GM18508 (cell line): ENCODE results near the gene CDH4.

Source experiments
- ATAC-seq: cut with Tn5 transposase; IDR thresholded peaks from one replicate; pipeline ENCODE4 v1.9.1; 2021; ENCODE audit warnings: moderate number of reproducible peaks; ENCODE audit not compliant: insufficient read depth, unreplicated experiment

CDH4 gene

DNA sequence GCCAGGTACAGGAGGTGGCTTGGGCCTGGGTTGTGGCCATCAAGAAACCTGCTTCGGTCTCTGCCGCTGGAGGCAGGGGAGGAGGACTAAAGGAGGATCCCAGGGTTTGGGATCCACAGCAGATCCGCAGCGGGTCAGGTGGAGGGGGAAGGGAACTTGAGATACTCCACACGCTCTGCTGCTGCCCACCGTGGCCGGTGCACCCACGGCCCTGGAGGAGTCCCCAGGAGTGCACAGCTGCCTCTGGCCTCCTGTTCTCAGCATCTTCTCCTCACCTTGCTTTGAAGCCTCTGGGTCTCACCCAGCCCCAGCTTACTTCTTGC, 286.8 kb downstream of the CDH4 start:
- no peak for ATAC-seq

DNA sequence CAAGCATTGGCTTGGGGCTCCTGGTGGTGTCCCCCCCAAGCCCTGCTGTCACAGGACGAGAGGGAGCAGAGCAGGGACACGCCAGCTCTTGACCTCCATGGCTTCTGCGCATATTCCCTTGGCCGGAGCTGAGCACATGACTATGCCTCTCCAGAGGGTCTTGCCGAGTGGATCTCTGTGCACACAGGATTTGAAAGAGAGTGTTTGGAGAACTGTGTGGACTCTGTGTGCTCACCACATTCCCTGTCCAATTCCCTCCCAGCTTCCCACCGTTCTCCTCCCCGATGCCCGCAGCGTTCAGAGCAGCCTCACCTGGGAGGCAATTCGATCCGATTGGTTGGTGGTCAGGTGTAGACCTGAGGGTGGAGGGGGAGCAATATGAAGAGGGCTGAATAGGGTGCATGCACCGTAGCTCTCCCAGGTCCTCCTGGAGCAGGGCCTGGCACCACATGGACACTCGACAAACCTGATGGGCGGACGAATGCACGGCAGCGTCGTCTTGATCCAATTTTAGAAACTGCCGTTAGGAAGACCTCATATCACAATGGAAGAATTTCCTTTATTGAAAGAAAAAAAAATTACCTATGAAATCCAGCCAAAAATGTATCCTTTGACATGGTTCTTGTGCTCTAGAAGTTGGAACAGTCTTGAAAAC, 287.8 kb downstream of the CDH4 start:
- ATAC-seq = no peak

DNA sequence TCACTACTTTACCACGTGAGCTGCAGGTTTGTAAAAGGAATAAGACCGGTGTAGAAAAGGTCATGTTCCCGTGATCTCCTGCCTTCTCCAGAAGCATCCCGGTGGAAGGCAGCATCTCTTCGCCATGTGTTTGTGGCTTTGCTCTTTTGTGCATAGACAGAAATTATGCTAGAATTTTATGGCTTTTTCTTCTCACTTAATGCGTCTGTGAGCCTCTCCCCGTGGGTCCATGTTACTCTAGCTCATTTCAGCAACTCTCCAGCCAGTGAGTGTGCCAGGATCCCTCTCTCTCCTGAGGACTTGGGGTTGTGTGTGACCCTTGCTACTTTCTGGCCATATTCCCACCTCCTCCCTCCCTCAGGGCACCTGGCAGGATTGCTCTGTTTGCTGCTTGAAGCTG, 289.5 kb downstream of the CDH4 start:
- ATAC-seq = no peak

DNA sequence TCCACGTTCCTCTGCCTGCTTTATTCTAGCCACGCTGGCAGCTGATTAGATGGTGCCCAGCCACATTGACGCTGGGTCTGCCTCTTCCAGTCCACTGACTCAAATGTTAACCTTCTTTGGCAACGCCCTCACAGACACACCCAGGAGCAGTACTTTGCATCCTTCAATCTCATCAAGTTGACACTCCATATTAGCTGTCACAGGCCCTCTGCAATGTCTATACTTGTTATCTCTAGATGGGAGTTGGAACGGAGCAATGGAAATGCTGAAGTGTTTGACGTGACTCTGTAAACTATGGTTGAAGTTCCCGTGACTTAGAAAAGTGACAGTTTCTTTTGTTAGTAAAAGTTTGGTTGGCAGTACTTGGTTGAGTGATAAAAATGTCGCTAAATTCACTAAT, 291.0 kb downstream of the CDH4 start:
- ATAC-seq = no peak

DNA sequence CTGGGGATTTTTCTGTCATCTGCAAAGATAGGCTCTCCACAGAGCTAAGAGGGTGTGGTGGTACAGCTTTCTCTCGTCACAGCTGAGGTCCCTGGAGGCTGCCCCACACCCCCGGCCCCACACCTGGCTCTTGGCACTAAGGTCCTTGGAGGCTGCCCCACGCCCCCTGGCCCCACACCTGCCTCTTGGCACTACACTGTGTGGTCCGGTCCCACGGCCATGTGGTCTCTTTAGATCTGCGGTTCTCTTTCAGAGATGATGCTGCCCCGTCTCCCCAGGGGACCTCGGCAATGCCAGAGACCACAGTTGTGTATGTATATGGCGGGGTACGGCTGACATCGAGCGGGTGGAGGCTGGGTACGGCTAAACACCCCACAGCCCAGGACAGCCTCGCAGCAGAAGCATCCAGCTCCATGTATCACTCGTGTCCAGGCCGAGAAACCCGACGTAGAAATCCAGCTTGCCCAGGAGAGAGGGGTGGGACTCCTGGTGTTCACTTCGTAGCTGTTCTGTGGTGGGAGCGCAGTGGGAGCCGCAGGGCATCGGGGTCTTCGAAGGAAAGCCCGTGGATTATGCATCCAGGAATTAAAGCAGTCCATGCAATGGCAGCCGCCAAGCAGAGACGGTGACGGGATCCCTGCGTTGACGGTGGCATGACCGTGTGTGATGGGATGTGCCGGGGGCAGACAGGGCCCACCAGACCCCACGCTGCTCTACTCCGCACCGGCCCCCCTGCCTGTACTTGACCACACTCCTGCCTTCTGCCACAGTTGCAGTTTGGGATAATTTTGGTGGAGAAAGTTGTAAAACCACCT, 292.1 kb downstream of the CDH4 start:
- no peak for ATAC-seq

DNA sequence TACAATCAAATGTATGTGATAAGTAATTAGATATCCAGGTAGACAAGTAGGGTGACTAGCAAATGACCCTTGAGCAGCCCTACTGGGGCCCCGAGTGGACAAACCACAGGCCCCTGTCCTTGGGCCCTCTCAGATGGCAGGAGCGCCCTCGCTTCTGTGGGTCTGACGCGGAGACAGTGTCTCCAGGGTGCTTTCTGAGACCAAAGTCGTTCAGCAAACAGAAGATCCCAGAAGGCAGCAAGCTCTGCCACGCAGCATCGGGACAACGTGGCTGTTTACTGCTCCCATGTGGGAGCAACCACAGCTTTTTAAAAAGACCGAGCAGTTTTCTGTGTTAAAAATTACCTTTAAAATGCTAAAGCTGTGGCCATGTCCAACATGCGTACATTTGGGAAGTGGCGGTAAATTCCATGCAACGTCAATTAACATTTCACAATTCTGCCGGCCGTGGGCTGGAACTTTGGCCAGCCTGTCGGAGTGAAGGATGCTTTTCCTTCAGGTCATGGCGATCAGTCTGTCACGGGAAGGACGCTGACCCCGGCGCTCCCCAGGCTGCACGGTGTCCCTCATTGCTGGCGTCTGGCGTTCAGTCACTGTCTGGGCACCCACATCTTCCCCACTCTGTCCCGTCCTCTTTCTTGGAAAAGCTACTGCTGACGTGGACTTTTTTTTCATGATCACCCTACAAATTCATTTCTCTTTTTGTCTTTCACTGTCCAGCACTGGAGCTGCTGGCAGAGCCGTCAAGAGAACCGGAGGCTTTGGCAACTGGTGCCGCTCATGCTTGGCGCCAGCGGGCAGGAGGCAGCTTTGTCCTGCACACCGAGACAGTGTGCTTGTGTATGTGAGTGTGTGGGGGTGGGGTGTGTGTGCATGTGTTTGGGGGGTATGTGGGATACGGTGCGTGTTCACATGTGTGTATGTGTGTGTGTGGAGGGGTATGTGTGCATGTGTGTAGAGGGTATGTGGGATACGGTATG, 293.1 kb downstream of the CDH4 start:
- ATAC-seq = no peak

DNA sequence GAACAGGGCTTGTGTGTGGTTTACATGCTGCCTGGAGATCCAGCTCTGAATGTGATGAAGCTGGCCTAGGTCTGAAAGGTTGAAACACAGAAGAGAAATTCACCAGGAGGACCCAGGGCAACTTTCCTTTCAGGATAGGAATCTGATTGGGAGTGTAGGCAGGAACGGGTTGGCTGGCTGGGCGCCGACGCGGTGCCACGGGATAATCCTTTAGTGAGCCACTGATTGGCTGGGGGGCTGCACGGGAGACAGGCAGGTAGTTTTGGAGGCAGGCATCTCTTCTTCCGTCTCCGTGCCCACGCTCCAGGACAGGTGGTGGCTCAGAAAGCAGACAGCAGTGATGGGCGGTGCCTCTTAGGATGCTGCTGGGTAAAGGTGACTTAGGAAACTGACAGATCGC, 294.6 kb downstream of the CDH4 start:
- no peak for ATAC-seq

DNA sequence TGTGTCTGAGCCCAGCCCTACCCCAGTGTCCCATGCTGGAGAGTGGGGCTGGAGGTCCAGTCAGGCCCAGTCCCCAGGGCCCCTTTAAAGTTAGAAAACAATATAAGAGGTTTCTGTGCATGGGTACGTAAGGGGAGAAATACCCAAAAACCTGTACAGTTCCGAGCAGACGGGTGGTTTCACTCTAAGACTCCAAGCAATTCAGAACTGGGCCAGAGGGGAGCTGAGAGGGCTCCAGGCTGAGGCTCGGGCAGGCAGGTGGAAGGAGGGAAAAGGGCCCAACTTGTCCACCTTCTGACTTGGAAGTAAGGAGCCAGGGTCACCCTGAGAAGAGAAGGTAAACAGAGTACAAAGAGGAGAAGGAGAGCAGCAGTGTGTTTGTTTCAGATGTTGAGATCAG, 296.0 kb downstream of the CDH4 start:
- no peak for ATAC-seq

DNA sequence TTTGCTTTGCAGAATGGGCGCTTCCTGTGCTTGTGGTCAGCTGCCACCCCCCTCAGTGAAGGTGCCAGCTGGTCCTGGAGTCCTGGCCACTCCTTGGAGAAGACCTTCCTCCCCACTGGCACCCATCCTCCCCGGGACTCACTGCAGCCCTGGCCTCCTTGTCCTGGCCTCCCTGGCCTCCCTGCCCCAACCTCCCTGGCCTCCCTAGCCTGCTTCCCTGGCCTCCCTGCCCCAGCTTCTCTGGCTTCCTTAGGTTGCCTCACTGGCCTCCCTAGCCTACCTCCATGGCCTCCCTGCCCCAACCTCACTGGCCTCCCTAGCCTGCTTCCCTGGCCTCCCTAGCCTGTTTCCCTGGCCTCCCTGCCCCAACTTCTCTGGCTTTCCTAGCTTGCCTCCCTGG, 297.8 kb downstream of the CDH4 start:
- no peak for ATAC-seq

DNA sequence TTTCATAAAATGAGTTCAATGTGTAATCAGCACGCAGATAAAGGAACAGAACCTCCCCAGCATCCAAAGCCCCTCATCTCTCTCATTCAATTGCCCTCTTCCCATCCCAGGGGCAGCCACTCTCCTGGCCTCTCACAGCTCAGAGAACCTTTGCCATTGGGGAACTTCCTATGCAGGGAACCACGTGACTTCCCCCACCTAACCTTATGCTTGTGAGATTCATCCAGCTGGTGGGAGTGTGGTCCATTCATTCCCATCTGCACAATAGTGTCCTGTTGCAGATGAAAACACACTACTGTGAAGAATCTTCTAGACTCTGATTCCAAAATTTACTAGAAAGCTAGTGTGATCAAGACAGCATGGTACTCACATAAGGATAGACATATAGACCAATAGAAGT, 299.3 kb downstream of the CDH4 start:
- no peak for ATAC-seq

DNA sequence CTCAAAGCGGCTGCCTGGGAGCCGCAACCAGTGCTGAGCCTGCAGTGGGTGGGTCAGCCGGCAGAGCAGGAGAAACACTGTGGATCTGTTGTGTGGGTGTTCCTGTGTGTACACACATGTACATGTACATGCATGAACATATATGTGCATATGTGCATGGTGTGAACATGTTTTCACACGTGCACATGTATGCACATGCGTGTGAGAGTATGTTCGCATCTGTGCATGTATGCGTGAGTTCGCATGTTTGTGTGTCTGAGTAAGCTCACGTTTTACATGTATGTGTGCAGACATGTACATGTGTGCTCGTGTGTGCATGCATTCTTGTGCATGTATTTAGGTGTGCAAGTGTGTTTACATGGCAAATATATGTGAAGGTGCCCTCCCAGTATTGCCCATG, 302.6 kb downstream of the CDH4 start:
- ATAC-seq = no peak

DNA sequence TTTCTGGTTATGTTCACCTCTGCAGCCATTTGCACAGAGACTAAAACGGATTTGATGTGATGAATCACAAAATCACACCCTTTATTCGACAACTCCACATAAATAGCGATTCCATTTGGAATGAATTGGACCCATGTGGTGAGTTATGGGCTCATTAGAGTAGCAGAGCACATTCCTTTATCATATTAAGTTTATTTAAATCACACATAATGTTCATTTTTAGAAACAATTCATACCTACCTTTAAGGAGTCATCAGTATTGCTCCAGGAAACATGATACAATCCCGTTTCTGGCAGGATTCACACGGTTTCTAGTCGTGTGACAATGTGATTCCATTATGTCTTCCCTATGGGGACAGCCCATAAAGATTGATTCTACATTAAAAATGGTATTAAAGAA, 303.5 kb downstream of the CDH4 start:
- no peak for ATAC-seq

DNA sequence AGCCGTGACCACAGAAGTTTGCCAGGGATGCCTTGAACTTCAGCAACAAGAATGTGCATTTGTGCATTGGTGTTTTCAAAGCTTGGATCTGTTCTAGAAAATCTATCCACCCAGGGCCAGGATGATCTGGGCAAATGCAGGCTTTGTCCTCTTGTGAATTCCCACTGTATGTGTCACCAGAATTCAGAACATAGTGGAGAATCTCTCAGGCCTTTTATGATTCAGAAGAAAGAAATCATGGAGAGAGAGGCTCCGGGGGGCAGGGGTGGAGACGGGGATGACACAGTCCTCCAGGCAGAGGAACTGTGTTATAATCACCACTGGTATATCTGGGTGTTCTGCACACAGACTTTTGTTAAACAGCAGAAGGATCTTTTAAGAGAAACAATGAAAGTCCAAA, 304.1 kb downstream of the CDH4 start:
- no peak for ATAC-seq

DNA sequence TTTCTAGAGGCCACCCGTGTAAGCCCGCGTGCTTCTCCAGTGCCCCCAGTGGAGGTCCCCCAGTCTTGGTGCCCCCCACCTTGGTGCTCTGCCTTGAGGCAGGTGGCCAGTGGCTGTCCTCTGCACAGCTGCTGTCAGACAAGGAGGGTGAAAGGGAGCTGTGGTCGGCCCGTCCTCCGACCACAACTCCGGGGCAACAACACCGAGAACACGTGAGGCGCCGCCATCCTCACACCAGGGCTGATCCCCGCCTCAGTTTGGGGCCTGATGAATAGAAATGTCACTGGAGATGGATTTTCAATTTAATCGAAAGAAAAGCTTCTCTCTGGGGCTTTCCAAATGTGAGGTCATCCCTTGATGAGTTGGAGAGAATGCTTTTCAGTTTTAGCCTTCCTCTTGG, 304.6 kb downstream of the CDH4 start:
- no peak for ATAC-seq

DNA sequence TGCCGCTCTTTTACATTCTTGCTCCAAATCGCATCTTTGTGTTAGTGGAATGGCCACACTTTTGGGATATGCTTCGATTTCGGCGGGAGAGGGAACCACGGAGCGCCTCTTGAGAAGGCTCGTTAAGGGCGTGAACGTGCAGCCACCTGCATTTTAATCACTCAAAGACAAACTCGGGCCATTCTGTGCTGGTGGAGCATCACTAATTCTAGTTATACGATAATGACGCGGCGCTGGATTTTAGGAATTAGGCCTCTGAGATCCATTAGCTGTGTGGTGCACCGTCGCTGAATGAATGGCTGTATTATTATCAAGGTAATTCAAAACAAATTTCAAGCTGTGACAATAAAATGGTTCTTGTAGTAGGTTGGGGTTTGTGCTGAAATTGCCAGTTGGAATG, 305.6 kb downstream of the CDH4 start:
- ATAC-seq = no peak

DNA sequence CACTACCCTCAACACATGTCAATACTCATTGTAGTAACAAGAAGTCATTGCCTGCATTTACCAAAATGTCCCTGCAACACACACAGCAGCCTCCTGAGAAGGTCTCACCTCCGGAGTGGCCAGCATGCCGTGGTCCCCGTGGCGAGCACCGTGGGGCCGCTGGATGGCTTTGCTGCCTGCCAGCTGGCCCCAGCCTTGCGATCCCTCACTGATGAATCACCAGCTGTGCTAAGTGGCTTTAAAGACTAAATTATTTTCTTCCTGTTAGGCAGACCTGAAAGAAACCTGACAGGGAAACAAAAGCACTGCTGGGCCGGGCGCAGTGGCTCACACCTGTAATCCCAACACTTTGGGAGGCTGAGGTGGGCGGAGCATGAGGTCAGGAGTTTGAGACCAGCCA, 306.7 kb downstream of the CDH4 start:
- ATAC-seq = no peak

DNA sequence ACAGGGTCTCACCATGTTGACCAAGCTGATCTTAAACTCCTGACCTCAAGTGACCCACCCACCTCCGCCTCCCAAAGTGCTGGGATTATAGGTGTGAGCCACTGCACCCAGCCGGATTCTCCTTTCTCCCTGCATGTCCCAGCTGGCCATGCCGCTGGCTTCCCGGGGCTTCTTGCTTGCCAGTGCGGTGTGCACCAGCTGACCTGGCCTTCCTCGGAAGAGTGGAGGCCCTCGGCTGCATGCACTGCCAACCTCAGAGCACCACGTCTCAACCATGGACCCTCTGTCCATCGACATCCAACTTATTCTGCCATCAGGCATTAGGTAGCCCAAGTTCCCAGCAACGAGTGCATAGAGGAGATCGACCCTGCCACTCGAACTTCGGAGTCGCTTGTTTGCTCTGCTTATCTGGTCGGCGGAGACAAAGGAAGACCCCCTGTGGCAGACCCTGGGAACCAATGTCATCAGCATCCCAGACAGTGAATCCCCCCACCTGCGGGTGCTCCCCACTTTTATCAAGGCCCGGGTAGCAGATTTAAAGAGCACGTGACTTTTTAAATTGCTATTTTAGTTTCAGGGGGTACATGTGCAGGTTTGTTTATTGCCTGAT, 307.8 kb downstream of the CDH4 start:
- no peak for ATAC-seq

DNA sequence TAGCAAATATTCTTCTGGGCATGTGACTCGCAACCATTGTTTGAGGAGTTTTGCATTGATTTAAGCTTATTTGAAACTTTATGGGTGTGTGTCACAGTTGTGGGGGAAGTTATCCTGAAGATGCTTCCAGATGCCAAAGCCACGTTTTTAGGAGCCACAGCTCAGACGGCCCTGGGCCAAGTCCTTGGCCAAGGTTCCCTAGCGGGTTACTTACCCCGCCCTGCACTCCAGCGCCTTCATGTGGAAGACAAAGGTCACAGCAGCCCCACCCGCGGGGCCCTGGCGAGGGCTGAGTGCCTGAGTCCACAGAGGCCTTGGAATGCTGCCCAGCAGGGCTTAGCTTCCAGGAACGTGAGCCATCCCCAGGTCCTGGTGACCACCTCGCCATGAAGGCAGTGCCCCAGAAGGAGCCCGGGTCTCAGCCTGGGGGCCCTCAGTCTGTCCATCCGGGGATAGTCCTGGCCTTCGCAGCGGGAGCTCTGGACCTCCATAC, 308.3 kb downstream of the CDH4 start:
- ATAC-seq = no peak

DNA sequence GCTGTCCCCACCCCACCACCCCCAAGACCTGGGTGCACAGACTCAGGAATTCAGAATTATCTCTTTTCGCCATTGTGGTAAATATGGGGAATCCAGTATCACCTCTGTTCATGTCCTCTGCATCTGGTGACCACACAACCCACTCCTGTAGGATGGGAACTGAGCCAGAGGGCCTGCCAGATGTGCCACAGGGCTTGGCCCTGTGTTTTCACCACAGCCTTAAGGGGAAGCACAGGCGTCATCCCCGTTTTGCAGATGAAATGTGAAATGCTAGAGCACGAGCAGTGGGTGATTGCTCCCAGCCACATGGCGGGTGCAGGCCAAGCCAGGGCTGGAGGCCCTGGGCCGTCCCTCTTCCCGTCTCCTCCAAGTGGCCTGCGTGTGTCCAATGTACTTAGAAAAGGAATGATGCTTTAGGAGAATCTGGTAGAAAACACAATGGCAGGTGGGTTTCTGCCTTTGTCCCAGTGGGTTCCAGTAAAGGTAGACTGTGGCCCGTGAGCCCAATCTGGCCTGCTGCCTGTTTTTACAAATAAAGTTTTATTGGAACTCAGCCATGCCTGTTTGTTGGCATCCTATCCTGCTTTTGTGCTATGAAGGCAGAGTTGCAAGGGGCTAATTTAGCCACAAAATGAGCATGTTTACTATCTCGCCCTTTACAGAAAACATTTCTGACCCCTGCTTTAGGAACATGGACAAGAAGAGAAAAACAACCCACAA, 309.2 kb downstream of the CDH4 start:
- no peak for ATAC-seq

DNA sequence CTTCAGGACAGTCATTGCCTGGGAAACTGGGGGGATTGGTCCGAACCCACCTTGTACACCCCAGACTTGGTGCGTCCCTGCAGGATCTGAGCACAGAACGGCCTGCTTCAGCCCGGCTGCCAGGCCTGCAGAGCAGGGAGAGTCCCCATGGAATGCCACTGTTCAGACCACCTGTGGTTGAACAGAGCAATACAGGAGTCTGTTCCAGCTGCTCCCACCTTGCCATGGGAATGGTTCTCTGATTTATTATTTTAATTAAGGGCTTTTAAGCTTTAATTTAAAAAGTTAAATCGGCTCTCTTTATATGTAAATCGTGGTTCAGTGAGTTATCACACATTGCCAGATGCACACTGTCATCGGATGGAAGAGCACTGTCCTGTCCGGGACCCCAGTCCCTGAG, 310.4 kb downstream of the CDH4 start:
- ATAC-seq = no peak
